CD4-positive, alpha-beta T cell treated with Interleukin-6 at 100 ng/mL for 8 hours (primary cell): ENCODE measurements around the gene ASTN2.

Experiments used
- DNase-seq: peaks from one replicate; pipeline ENCODE4 v3.0.0-alpha.2; 2020; ENCODE audit warnings: mixed read lengths, low spot score

ASTN2 gene

GRCh38 chr9:116959809-116960208 lies 455.0 kb downstream of the ASTN2 start:
- DNase-seq, result no peak

- DNase-seq, result no peak
Measured at GRCh38 chr9:116958881-116959280, 456.0 kb downstream of the ASTN2 start.

GRCh38 chr9:116954731-116955130 lies 460.1 kb downstream of the ASTN2 start:
- DNase-seq, result no peak

- no peak for DNase-seq
Measured at GRCh38 chr9:116953271-116953670, 461.6 kb downstream of the ASTN2 start.

- no peak for DNase-seq
Measured at GRCh38 chr9:116952436-116952810, 462.4 kb downstream of the ASTN2 start.

GRCh38 chr9:116951588-116952435 lies 463.0 kb downstream of the ASTN2 start:
- DNase-seq, result no peak

GRCh38 chr9:116945817-116946216 lies 469.0 kb downstream of the ASTN2 start:
- DNase-seq, result no peak

- no peak for DNase-seq
Measured at GRCh38 chr9:116944714-116945534, 469.9 kb downstream of the ASTN2 start.

GRCh38 chr9:116943970-116944369 lies 470.9 kb downstream of the ASTN2 start:
- no peak for DNase-seq

- no peak for DNase-seq
Measured at GRCh38 chr9:116942593-116943061, 472.2 kb downstream of the ASTN2 start.

GRCh38 chr9:116941266-116941665 lies 473.6 kb downstream of the ASTN2 start:
- no peak for DNase-seq

- no peak for DNase-seq
Measured at GRCh38 chr9:116940614-116941215, 474.1 kb downstream of the ASTN2 start.

- DNase-seq, result no peak
Measured at GRCh38 chr9:116939614-116940013, 475.2 kb downstream of the ASTN2 start.

GRCh38 chr9:116939161-116939560 lies 475.7 kb downstream of the ASTN2 start:
- DNase-seq, result no peak

- DNase-seq, result no peak
Measured at GRCh38 chr9:116937361-116937760, 477.5 kb downstream of the ASTN2 start.

GRCh38 chr9:116935149-116935897 lies 479.5 kb downstream of the ASTN2 start:
- DNase-seq, result no peak

- no peak for DNase-seq
Measured at GRCh38 chr9:116934131-116934530, 480.7 kb downstream of the ASTN2 start.

- DNase-seq, result no peak
Measured at GRCh38 chr9:116933251-116933650, 481.6 kb downstream of the ASTN2 start.

GRCh38 chr9:116929621-116930020 lies 485.2 kb downstream of the ASTN2 start:
- DNase-seq, result no peak

GRCh38 chr9:116928884-116929283 lies 486.0 kb downstream of the ASTN2 start:
- DNase-seq, result no peak

GRCh38 chr9:116928289-116928688 lies 486.6 kb downstream of the ASTN2 start:
- no peak for DNase-seq

GRCh38 chr9:116927726-116928125 lies 487.1 kb downstream of the ASTN2 start:
- no peak for DNase-seq
